Subcutaneous abdominal adipose tissue (tissue), 5 donors: ENCODE results near the gene ATXN1.

Experiments
- H3K27ac ChIP-seq: one replicate; pipeline ENCODE4 v1.7.0; 2013; ENCODE audit warnings: low read depth, mild to moderate bottlenecking, inconsistent platforms, low read length, moderate library complexity
- H3K27me3 ChIP-seq, 5 donors: one replicate each; pipeline ENCODE4 v1.7.0; 2013; ENCODE audit warnings: low read length in 5 of 5, inconsistent platforms in 1 of 5; ENCODE audit not compliant: control insufficient read depth in 5 of 5, insufficient read depth in 4 of 5
- H3K36me3 ChIP-seq, 5 donors: one replicate each; pipeline ENCODE4 v1.7.0; 2013; ENCODE audit warnings: low read length in 5 of 5; ENCODE audit not compliant: control insufficient read depth in 5 of 5, insufficient read depth in 5 of 5
- H3K4me1 ChIP-seq, 5 donors: one replicate each; pipeline ENCODE4 v1.7.0; 2013; ENCODE audit warnings: low read length in 5 of 5, mild to moderate bottlenecking in 3 of 5, moderate library complexity in 1 of 5; ENCODE audit not compliant: control insufficient read depth in 5 of 5, insufficient read depth in 5 of 5
- H3K4me3 ChIP-seq, 5 donors: one replicate each; pipeline ENCODE4 v1.7.0; 2013; ENCODE audit warnings: low read length in 5 of 5, low read depth in 1 of 5
- H3K9ac ChIP-seq, 5 donors: one replicate each; pipeline ENCODE4 v1.7.0; 2013; ENCODE audit warnings: low read length in 5 of 5, mild to moderate bottlenecking in 4 of 5, moderate library complexity in 3 of 5
- H3K9me3 ChIP-seq, 5 donors: one replicate each; pipeline ENCODE4 v1.7.0; 2013; ENCODE audit warnings: low read length in 5 of 5; ENCODE audit not compliant: control insufficient read depth in 5 of 5
- donor health status: healthy.
- donor health status: healthy.
- donor health status: healthy.
- donor health status: healthy.
- donor health status: healthy.

Gene ATXN1

GRCh38 chr6:16295471-16295870 lies 465.8 kb downstream of the ATXN1 start:
- Histone ChIP-seq H3K9ac (no peak overlapping the region), H3K9me3 (no peaks in the 10 kb centered on the region), H3K4me1 (no peaks in the 10 kb centered on the region), H3K27ac (no peak overlapping the region), H3K4me3 (no peak overlapping the region), H3K36me3 (peaks cover 0 to 6% (median 0%) of the 10 kb centered on the region in 5 donors), H3K27me3 (no peaks in the 10 kb centered on the region)

- H3K4me3 ChIP-seq: no peak overlapping the region
- no peaks in the 10 kb centered on the region for H3K4me1 ChIP-seq
- H3K36me3 ChIP-seq: peaks cover 0 to 6% (median 0%) of the 10 kb centered on the region in 5 donors
- no peak overlapping the region for H3K9ac ChIP-seq
- no peaks in the 10 kb centered on the region for H3K9me3 ChIP-seq
- H3K27me3 ChIP-seq: no peaks in the 10 kb centered on the region
- H3K27ac ChIP-seq: no peak overlapping the region
Measured at GRCh38 chr6:16295060-16295459, 466.2 kb downstream of the ATXN1 start.

GRCh38 chr6:16294371-16294770 lies 466.9 kb downstream of the ATXN1 start:
- H3K9ac ChIP-seq: no peak overlapping the region
- H3K27me3 ChIP-seq: no peaks in the 10 kb centered on the region
- H3K4me3 ChIP-seq: no peak overlapping the region
- H3K4me1 ChIP-seq: no peaks in the 10 kb centered on the region
- H3K27ac ChIP-seq: no peak overlapping the region
- peaks cover 0 to 6% (median 0%) of the 10 kb centered on the region in 5 donors for H3K36me3 ChIP-seq
- no peaks in the 10 kb centered on the region for H3K9me3 ChIP-seq

GRCh38 chr6:16292942-16293341 lies 468.3 kb downstream of the ATXN1 start:
- Histone ChIP-seq H3K27ac (no peak overlapping the region), H3K4me1 (no peaks in the 10 kb centered on the region), H3K4me3 (no peak overlapping the region), H3K9me3 (no peaks in the 10 kb centered on the region), H3K9ac (no peak overlapping the region), H3K27me3 (no peaks in the 10 kb centered on the region), H3K36me3 (no peaks in the 10 kb centered on the region)

GRCh38 chr6:16292432-16292831 lies 468.8 kb downstream of the ATXN1 start:
- no peak overlapping the region for H3K27ac ChIP-seq
- H3K9ac ChIP-seq: no peak overlapping the region
- H3K4me3 ChIP-seq: no peak overlapping the region

GRCh38 chr6:16291739-16292138 lies 469.5 kb downstream of the ATXN1 start:
- H3K9me3 ChIP-seq: no peaks in the 10 kb centered on the region
- no peak overlapping the region for H3K4me3 ChIP-seq
- no peaks in the 10 kb centered on the region for H3K4me1 ChIP-seq
- no peaks in the 10 kb centered on the region for H3K27me3 ChIP-seq
- H3K27ac ChIP-seq: no peak overlapping the region
- H3K36me3 ChIP-seq: no peaks in the 10 kb centered on the region
- no peak overlapping the region for H3K9ac ChIP-seq

More at GRCh38 chr6:16292432-16292831, 468.8 kb downstream of the ATXN1 start:
- Histone ChIP-seq H3K9me3 (no peaks in the 10 kb centered on the region), H3K27me3 (no peaks in the 10 kb centered on the region), H3K36me3 (no peaks in the 10 kb centered on the region), H3K4me1 (no peaks in the 10 kb centered on the region)

GRCh38 chr6:16288163-16288562 lies 473.1 kb downstream of the ATXN1 start:
- no peak overlapping the region for H3K4me3 ChIP-seq
- no peak overlapping the region for H3K27ac ChIP-seq
- no peak overlapping the region for H3K9ac ChIP-seq
- H3K36me3 ChIP-seq: no peaks in the 10 kb centered on the region
- H3K27me3 ChIP-seq: peaks cover 0 to 4% (median 4%) of the 10 kb centered on the region in 5 donors
- peaks cover 0 to 4% (median 2%) of the 10 kb centered on the region in 5 donors for H3K4me1 ChIP-seq
- no peaks in the 10 kb centered on the region for H3K9me3 ChIP-seq

GRCh38 chr6:16286151-16286522 lies 475.1 kb downstream of the ATXN1 start:
- no peak overlapping the region for H3K9ac ChIP-seq
- no peak overlapping the region for H3K27ac ChIP-seq
- H3K36me3 ChIP-seq: no peaks in the 10 kb centered on the region
- no peaks in the 10 kb centered on the region for H3K9me3 ChIP-seq
- no peak overlapping the region for H3K4me3 ChIP-seq
- peaks cover 0 to 4% (median 2%) of the 10 kb centered on the region in 5 donors for H3K4me1 ChIP-seq
- H3K27me3 ChIP-seq: peaks cover 0 to 4% (median 4%) of the 10 kb centered on the region in 5 donors

GRCh38 chr6:16285467-16286150 lies 475.7 kb downstream of the ATXN1 start:
- Histone ChIP-seq H3K27me3 (peaks cover 0 to 4% (median 4%) of the 10 kb centered on the region in 5 donors), H3K27ac (no peak overlapping the region), H3K4me3 (no peak overlapping the region), H3K36me3 (no peaks in the 10 kb centered on the region), H3K9me3 (no peaks in the 10 kb centered on the region), H3K4me1 (peaks cover 0 to 4% (median 2%) of the 10 kb centered on the region in 5 donors), H3K9ac (no peak overlapping the region)

- H3K36me3 ChIP-seq: no peaks in the 10 kb centered on the region
- no peak overlapping the region for H3K4me3 ChIP-seq
- H3K9ac ChIP-seq: no peak overlapping the region
- H3K9me3 ChIP-seq: no peaks in the 10 kb centered on the region
- no peak overlapping the region for H3K27ac ChIP-seq
- H3K4me1 ChIP-seq: peaks cover 0 to 4% (median 2%) of the 10 kb centered on the region in 5 donors
- peaks cover 0 to 4% (median 4%) of the 10 kb centered on the region in 5 donors for H3K27me3 ChIP-seq
Measured at GRCh38 chr6:16284472-16284871, 476.8 kb downstream of the ATXN1 start.
